Stimulated activated effector memory CD8-positive, alpha-beta T cell treated with anti-CD3 and anti-CD28 coated beads, Interleukin-12 subunit alpha, Interleukin-12 subunit beta, amount 100 ng/mL, for 72 hours (primary cell): ENCODE results near the gene ANK3.

Experiments used
- ATAC-seq: fragments of 150-1000 bp; cut with Tn5 transposase; 2 replicates; pipeline ENCODE4 v1.10.0; 2021
- DNase-seq, 2 donors: peaks; one replicate each; pipeline ENCODE4 v3.0.0; 2021 to 2022; ENCODE audit warnings: low spot score in 2 of 2
- H3K27ac Mint-ChIP-seq: one replicate; pipeline ENCODE4 v1.8.0; 2022; ENCODE audit warnings: mild to moderate bottlenecking, mixed read lengths
- H3K36me3 Mint-ChIP-seq: one replicate; pipeline ENCODE4 v1.8.0; 2022; ENCODE audit warnings: mild to moderate bottlenecking, mixed read lengths
- H3K4me1 Mint-ChIP-seq: one replicate; pipeline ENCODE4 v1.8.0; 2022; ENCODE audit warnings: mixed read lengths
- H3K4me3 Mint-ChIP-seq: one replicate; pipeline ENCODE4 v1.8.0; 2022; ENCODE audit warnings: mild to moderate bottlenecking, mixed read lengths
- H3K9me3 Mint-ChIP-seq: one replicate; pipeline ENCODE4 v1.8.0; 2022; ENCODE audit warnings: mixed read lengths

Gene ANK3

DNA sequence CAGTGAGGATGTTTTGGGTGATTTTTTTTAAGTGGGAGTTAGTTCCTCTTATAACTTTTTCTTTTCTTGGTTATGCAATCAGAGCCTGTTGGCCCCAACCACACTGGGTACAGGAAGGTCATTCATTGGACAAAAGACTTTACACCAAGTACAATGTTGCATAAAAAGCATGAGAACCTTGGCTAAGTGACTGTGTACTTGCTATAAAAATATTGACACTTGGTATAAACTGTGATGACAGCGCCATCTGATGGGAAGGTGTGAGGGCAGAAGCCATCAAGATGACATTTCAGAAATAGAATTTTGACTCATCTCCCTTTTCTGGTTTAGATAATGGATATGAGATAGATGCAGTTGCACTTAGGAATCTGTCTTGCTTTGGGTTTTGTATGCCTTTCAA lies 357.0 kb downstream of the ANK3 start:
- H3K4me1 Mint-ChIP-seq: no peaks in the 10 kb centered on the region
- H3K27ac Mint-ChIP-seq: peak overlapping the region; percentile 38
- H3K4me3 Mint-ChIP-seq: no peak overlapping the region
- H3K36me3 Mint-ChIP-seq: peaks cover 13% of the 10 kb centered on the region
- DNase-seq (peak; percentile 4 to 66), ATAC-seq (peak; percentile 74)
- H3K9me3 Mint-ChIP-seq: no peaks in the 10 kb centered on the region

- Mint-ChIP-seq H3K27ac (peak overlapping the region; percentile 32), H3K9me3 (no peaks in the 10 kb centered on the region), H3K4me1 (no peaks in the 10 kb centered on the region), H3K36me3 (peaks cover 7% of the 10 kb centered on the region), H3K4me3 (no peak overlapping the region)
- DNase-seq: no peak
- peak; percentile 60 for ATAC-seq
Observed at GRCh38 chr10:60031664-60032063, 358.0 kb downstream of the ANK3 start.

GRCh38 chr10:60031183-60031582 lies 358.5 kb downstream of the ANK3 start:
- peak overlapping the region; percentile 32 for H3K27ac Mint-ChIP-seq
- H3K36me3 Mint-ChIP-seq: peaks cover 7% of the 10 kb centered on the region
- no peak for DNase-seq
- ATAC-seq: no peak
- H3K4me1 Mint-ChIP-seq: no peaks in the 10 kb centered on the region
- H3K9me3 Mint-ChIP-seq: no peaks in the 10 kb centered on the region
- no peak overlapping the region for H3K4me3 Mint-ChIP-seq

GRCh38 chr10:60029475-60029874 lies 360.2 kb downstream of the ANK3 start:
- H3K27ac Mint-ChIP-seq: no peak overlapping the region
- no peaks in the 10 kb centered on the region for H3K4me1 Mint-ChIP-seq
- no peaks in the 10 kb centered on the region for H3K9me3 Mint-ChIP-seq
- ATAC-seq (no peak), DNase-seq (no peak)
- H3K4me3 Mint-ChIP-seq: no peak overlapping the region
- peaks cover 7% of the 10 kb centered on the region for H3K36me3 Mint-ChIP-seq

DNA sequence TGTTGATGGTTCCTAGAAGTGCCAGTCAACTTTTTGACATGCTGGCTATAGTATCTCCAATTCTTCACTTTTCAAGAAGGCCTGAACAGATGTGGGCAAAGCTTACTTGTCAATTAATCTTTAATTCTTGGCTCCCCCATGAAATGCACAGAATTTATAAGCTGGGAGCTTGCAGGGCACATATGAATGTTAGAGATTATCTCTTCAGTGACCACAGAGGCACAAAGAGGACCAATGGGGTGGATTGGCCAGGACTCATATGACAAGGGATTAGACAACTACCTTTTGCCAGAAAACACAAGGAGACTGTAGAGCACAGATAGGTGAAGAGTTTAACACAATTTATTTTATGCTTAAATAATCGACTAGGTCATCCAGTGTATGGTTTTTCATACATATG lies 361.6 kb downstream of the ANK3 start:
- no peak overlapping the region for H3K4me3 Mint-ChIP-seq
- no peaks in the 10 kb centered on the region for H3K4me1 Mint-ChIP-seq
- peaks cover 7% of the 10 kb centered on the region for H3K36me3 Mint-ChIP-seq
- H3K27ac Mint-ChIP-seq: no peak overlapping the region
- DNase-seq (no peak), ATAC-seq (no peak)
- H3K9me3 Mint-ChIP-seq: no peaks in the 10 kb centered on the region

- ATAC-seq (no peak), DNase-seq (no peak)
- Mint-ChIP-seq H3K36me3 (no peaks in the 10 kb centered on the region), H3K27ac (peak overlapping the region; percentile 12), H3K4me1 (no peaks in the 10 kb centered on the region), H3K9me3 (no peaks in the 10 kb centered on the region), H3K4me3 (no peak overlapping the region)
Observed at GRCh38 chr10:60025279-60025678, 364.4 kb downstream of the ANK3 start.

DNA sequence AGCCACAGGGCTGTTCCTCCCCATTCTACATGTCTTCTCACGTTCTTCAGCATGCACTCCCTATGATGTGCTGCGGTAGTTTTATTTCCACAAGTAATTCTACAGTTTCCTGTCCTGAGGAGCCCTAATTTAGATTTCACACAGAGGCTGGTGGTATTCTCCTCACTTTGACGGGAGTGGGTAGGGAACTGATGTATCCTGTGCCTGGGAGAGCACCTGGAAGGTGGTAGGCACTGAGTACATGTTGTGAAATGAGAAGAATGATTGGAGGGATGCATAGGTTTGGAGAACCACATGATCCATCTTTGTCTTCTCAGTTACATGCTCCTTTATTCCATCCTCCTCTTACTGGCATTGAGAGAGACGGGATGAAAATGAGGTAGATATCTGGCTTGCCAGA lies 365.2 kb downstream of the ANK3 start:
- H3K27ac Mint-ChIP-seq: no peak overlapping the region
- DNase-seq: no peak
- ATAC-seq: no peak
- no peak overlapping the region for H3K4me3 Mint-ChIP-seq
- H3K9me3 Mint-ChIP-seq: no peaks in the 10 kb centered on the region
- no peaks in the 10 kb centered on the region for H3K36me3 Mint-ChIP-seq
- H3K4me1 Mint-ChIP-seq: no peaks in the 10 kb centered on the region

DNA sequence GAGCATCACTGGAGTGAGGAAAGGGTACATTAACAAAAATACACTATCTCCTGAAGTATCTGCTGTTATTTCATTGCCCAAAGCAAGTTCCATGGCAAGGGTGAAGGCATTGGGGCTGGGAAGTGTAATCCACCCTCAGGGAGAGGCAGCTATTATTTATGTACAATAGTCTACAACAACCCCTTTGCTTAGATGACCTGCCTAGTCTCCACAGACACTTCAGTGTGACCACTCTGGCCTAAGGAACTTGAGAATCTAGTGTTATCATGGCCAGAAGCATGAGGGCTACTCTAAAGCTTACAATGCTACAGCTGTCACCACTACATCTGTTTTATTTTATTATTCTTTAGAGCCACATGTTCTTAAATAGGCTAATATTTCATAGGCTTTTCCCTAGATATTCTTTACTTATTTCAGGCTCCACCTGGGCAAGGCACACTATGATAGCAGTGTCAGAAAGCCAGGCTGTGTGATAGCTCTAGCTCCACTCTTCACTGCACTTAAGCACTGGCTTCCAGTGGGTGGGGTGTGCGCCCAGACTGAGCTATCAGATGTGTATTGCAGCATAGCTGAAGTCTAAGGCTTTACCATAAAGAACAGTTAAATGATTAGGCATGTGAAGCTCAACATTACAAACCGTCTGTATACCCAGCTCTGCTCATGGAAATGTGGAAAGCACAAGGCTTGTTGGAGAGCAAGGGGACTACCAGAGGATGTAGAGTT lies 366.4 kb downstream of the ANK3 start:
- Mint-ChIP-seq H3K4me1 (no peaks in the 10 kb centered on the region), H3K4me3 (no peak overlapping the region), H3K27ac (no peak overlapping the region), H3K9me3 (no peaks in the 10 kb centered on the region), H3K36me3 (no peaks in the 10 kb centered on the region)
- ATAC-seq (peak; percentile 22), DNase-seq (no peak)

DNA sequence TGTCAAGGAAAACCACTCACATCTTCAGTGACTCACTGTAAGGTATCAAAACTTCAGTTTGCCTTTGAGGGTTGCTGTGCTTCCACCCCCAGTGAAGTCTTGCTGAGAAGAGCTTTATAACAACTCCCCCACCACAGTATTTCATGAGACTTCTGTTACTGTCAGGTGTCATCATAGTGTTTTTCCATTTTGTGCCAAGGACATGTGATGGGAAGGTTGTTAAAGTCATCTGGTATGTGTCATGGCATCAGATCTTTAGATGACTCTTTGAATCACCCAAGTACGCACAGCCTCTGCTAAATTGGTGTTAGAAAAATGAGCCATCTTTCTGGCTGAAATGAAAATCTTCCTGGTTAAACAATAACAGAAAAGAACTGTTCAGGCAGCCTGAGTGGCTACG lies 368.3 kb downstream of the ANK3 start:
- Mint-ChIP-seq H3K27ac (no peak overlapping the region), H3K36me3 (no peaks in the 10 kb centered on the region), H3K4me1 (no peaks in the 10 kb centered on the region), H3K4me3 (no peak overlapping the region), H3K9me3 (no peaks in the 10 kb centered on the region)
- DNase-seq: no peak
- peak; percentile 9 for ATAC-seq

GRCh38 chr10:60016794-60017193 lies 372.9 kb downstream of the ANK3 start:
- Mint-ChIP-seq H3K36me3 (no peaks in the 10 kb centered on the region), H3K4me3 (no peak overlapping the region), H3K27ac (no peak overlapping the region), H3K4me1 (no peaks in the 10 kb centered on the region), H3K9me3 (no peaks in the 10 kb centered on the region)
- ATAC-seq (no peak), DNase-seq (no peak)

GRCh38 chr10:60009710-60010383 lies 379.8 kb downstream of the ANK3 start:
- DNase-seq: no peak

GRCh38 chr10:60009276-60009675 lies 380.4 kb downstream of the ANK3 start:
- H3K36me3 Mint-ChIP-seq: no peaks in the 10 kb centered on the region
- H3K4me1 Mint-ChIP-seq: no peaks in the 10 kb centered on the region
- DNase-seq (no peak), ATAC-seq (no peak)
- H3K9me3 Mint-ChIP-seq: no peaks in the 10 kb centered on the region
- H3K27ac Mint-ChIP-seq: no peak overlapping the region
- H3K4me3 Mint-ChIP-seq: no peak overlapping the region

More at GRCh38 chr10:60009710-60010383, 379.8 kb downstream of the ANK3 start:
- Mint-ChIP-seq H3K4me3 (no peak overlapping the region), H3K36me3 (no peaks in the 10 kb centered on the region), H3K4me1 (no peaks in the 10 kb centered on the region), H3K27ac (no peak overlapping the region), H3K9me3 (no peaks in the 10 kb centered on the region)
- peak; percentile 36 for ATAC-seq

GRCh38 chr10:60008816-60009215 lies 380.9 kb downstream of the ANK3 start:
- ATAC-seq: no peak
- H3K9me3 Mint-ChIP-seq: no peaks in the 10 kb centered on the region

DNA sequence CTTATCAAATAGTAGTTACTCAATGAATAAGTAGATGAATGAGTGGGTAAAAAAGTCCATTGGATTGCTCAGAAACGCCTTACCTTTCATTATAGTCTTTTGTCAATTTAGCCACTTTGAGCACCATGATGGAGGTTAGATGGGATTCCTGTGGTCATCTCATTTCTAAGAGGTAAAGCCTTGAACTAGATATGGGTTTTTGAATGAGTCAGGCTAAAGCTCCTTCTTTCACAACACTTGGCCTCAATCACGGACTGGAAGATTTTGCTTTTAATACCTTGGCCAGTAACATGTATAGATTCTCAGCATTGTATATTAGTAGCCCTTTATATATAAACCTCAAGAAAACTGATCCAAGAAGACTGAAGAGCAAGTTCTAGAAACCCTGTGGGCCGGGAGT lies 383.6 kb downstream of the ANK3 start:
- Mint-ChIP-seq H3K4me3 (no peak overlapping the region), H3K4me1 (no peaks in the 10 kb centered on the region)

More at GRCh38 chr10:60008816-60009215, 380.9 kb downstream of the ANK3 start:
- no peak overlapping the region for H3K4me3 Mint-ChIP-seq
- H3K36me3 Mint-ChIP-seq: no peaks in the 10 kb centered on the region
- no peak overlapping the region for H3K27ac Mint-ChIP-seq
- no peak for DNase-seq
- H3K4me1 Mint-ChIP-seq: no peaks in the 10 kb centered on the region

DNA sequence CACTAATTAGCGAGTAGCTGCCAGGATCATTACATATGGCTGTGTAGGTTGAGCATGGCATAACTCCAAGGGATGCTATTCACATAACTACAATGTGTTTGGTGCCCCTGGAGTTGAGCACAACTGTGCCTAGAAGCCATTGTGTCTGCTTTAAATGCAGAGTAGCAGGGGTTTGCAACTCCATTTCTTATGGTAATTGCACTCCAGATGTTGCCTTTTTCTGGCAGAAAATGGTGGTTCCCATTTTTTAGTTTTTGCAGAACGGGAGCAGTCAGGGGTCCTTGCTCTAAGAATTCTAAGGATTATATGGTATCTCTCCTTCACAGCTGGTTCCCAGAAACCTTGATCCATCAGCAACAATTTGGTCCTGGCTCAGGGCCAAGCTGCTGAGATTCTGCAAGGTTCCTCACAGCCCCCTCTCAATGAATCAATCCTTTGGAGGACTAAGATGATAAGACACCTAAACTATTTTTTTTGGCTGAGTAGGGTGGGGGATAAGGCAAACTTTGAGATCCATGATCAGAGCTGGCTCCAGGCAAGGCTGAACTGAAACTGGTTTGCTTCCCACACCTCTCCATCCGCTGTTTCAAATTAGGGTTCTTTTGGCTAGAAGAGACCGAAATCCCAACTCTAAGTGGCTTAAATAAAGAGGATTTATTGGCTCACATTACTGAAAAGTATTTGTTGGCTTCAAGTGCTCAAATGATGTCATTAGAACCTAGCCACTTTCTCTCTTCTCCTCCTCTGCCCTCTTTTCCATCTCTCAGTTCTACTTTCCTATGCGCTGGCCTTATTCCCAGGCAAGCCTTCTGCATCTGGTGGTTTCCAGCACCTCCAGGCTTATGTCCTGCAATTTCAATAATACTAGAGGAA lies 385.8 kb downstream of the ANK3 start:
- no peaks in the 10 kb centered on the region for H3K4me1 Mint-ChIP-seq
- ATAC-seq (no peak), DNase-seq (no peak)
- H3K36me3 Mint-ChIP-seq: no peaks in the 10 kb centered on the region
- H3K27ac Mint-ChIP-seq: no peak overlapping the region
- H3K9me3 Mint-ChIP-seq: no peaks in the 10 kb centered on the region
- no peak overlapping the region for H3K4me3 Mint-ChIP-seq

More for the DNA sequence above, 383.6 kb downstream of the ANK3 start:
- Mint-ChIP-seq H3K27ac (no peak overlapping the region), H3K36me3 (no peaks in the 10 kb centered on the region), H3K9me3 (no peaks in the 10 kb centered on the region)
- DNase-seq: no peak
- ATAC-seq: no peak
